ENCODE data around the gene CCNYL1. TPM values are rescaled to one million over a fixed set of nuclear protein-coding genes. Genes with fewer than 3 reads are reported as not detected.

Gene CCNYL1
- total RNA-seq, 1 donor from 2014 or later, result 7.1 TPM

GRCh38 chr2:207775473-207775872 is 64.0 kb downstream of the CCNYL1 start:
- intact Hi-C loops (cut with DNase I), result no loop called here
- H3K4me1 ChIP-seq, result peaks cover 7% of the 10 kb centered on the region
- TF ChIP-seq POLR2AphosphoS5 (IDR thresholded peaks at IDR 0.05; ENCODE audit: insufficient read depth in 1 of 2, low read depth in 1 of 2), result no peak
- TF ChIP-seq CTCF (IDR thresholded peaks at IDR 0.05), result no peak
- no peak for TF ChIP-seq POLR2A (IDR thresholded peaks at IDR 0.05)
- no peak overlapping the region for H3K4me3 ChIP-seq
- DNase-seq (ENCODE audit: extremely low spot score in 2 of 2), result no peak
- no peak overlapping the region for H3K27ac ChIP-seq
- no peaks in the 10 kb centered on the region for H3K9me3 ChIP-seq
- no peaks in the 10 kb centered on the region for H3K27me3 ChIP-seq
- no peaks in the 10 kb centered on the region for H3K36me3 ChIP-seq

- H3K4me3 ChIP-seq, result no peak overlapping the region
- intact Hi-C loops (cut with DNase I), result no loop called here
- TF ChIP-seq CTCF (IDR thresholded peaks at IDR 0.05), result no peak
- TF ChIP-seq POLR2A (IDR thresholded peaks at IDR 0.05), result no peak
- TF ChIP-seq POLR2AphosphoS5 (IDR thresholded peaks at IDR 0.05; ENCODE audit: insufficient read depth in 1 of 2, low read depth in 1 of 2), result no peak
- DNase-seq (ENCODE audit: extremely low spot score in 2 of 2), result no peak
- no peaks in the 10 kb centered on the region for H3K9me3 ChIP-seq
- no peaks in the 10 kb centered on the region for H3K27me3 ChIP-seq
- H3K36me3 ChIP-seq, result no peaks in the 10 kb centered on the region
- no peaks in the 10 kb centered on the region for H3K4me1 ChIP-seq
- H3K27ac ChIP-seq, result no peak overlapping the region
Observed at GRCh38 chr2:207777124-207777523, 65.7 kb downstream of the CCNYL1 start.

GRCh38 chr2:207778298-207778882 is 67.0 kb downstream of the CCNYL1 start:
- Histone ChIP-seq H3K4me1 (no peaks in the 10 kb centered on the region), H3K27me3 (no peaks in the 10 kb centered on the region), H3K4me3 (no peak overlapping the region), H3K9me3 (no peaks in the 10 kb centered on the region), H3K27ac (no peak overlapping the region), H3K36me3 (no peaks in the 10 kb centered on the region)
- intact Hi-C loops (cut with DNase I), result no loop called here
- no peak for DNase-seq (ENCODE audit: extremely low spot score in 2 of 2)
- TF ChIP-seq POLR2AphosphoS5 (IDR thresholded peaks at IDR 0.05; ENCODE audit: insufficient read depth in 1 of 2, low read depth in 1 of 2) (no peak), POLR2A (IDR thresholded peaks at IDR 0.05) (no peak), CTCF (IDR thresholded peaks at IDR 0.05) (no peak)

GRCh38 chr2:207779523-207779922 is 68.1 kb downstream of the CCNYL1 start:
- intact Hi-C loops (cut with DNase I), result no loop called here
- no peak for DNase-seq (ENCODE audit: extremely low spot score in 2 of 2)
- H3K9me3 ChIP-seq, result no peaks in the 10 kb centered on the region

More at GRCh38 chr2:207779523-207779922, 68.1 kb downstream of the CCNYL1 start:
- no peak overlapping the region for H3K27ac ChIP-seq
- TF ChIP-seq CTCF (IDR thresholded peaks at IDR 0.05), result no peak
- no peak for TF ChIP-seq POLR2AphosphoS5 (IDR thresholded peaks at IDR 0.05; ENCODE audit: insufficient read depth in 1 of 2, low read depth in 1 of 2)
- no peak for TF ChIP-seq POLR2A (IDR thresholded peaks at IDR 0.05)
- no peak overlapping the region for H3K4me3 ChIP-seq
- no peaks in the 10 kb centered on the region for H3K36me3 ChIP-seq
- no peaks in the 10 kb centered on the region for H3K27me3 ChIP-seq
- no peaks in the 10 kb centered on the region for H3K4me1 ChIP-seq

Measured in vagina (tissue), 2 donors.